ENCODE data around the gene GALNT14. TPM values are rescaled to one million over a fixed set of nuclear protein-coding genes. Genes with fewer than 3 reads are reported as not detected.

The GALNT14 gene
- total RNA-seq, 4 donors from 2014 or later: 1.00 TPM; not detected in 3

- H3K4me1 ChIP-seq: no peaks in the 10 kb centered on the region
- intact Hi-C loops (cut with DNase I; ENCODE audit: low total_unique reads) (no loop called here), in situ Hi-C loops (cut with MboI; ENCODE audit: low pct_ligation_motif_present in 1 of 4, low pct_unique_long_range_greater_than_20kb in 1 of 4, low sequenced_read_pairs in 3 of 4) (no loop called here)
- 57 to 79% methylated on average over 2 of the region's 2 CpGs for WGBS, 2 donors (ENCODE audit: low coverage in 1 of 2)
- H3K4me3 ChIP-seq: no peak overlapping the region
- H3K27me3 ChIP-seq: no peaks in the 10 kb centered on the region
- no peak overlapping the region for H3K27ac ChIP-seq
- TF ChIP-seq EP300 (IDR thresholded peaks at IDR 0.05; ENCODE audit: low read depth) (no peak), POLR2AphosphoS5 (IDR thresholded peaks at IDR 0.05) (no peak)
- DNase-seq: no peak
- H3K9me3 ChIP-seq: no peaks in the 10 kb centered on the region
- H3K36me3 ChIP-seq: no peaks in the 10 kb centered on the region
These were observed 40.2 kb downstream of the GALNT14 start for GRCh38 chr2:31097962-31098613.

- no peaks in the 10 kb centered on the region for H3K4me1 ChIP-seq
- TF ChIP-seq POLR2A (IDR thresholded peaks at IDR 0.05) (no peak), POLR2AphosphoS5 (IDR thresholded peaks at IDR 0.05) (no peak), EP300 (IDR thresholded peaks at IDR 0.05; ENCODE audit: low read depth) (no peak)
- TF ChIP-seq, protein P1, sequence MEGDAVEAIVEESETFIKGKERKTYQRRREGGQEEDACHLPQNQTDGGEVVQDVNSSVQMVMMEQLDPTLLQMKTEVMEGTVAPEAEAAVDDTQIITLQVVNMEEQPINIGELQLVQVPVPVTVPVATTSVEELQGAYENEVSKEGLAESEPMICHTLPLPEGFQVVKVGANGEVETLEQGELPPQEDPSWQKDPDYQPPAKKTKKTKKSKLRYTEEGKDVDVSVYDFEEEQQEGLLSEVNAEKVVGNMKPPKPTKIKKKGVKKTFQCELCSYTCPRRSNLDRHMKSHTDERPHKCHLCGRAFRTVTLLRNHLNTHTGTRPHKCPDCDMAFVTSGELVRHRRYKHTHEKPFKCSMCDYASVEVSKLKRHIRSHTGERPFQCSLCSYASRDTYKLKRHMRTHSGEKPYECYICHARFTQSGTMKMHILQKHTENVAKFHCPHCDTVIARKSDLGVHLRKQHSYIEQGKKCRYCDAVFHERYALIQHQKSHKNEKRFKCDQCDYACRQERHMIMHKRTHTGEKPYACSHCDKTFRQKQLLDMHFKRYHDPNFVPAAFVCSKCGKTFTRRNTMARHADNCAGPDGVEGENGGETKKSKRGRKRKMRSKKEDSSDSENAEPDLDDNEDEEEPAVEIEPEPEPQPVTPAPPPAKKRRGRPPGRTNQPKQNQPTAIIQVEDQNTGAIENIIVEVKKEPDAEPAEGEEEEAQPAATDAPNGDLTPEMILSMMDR (IDR thresholded peaks at IDR 0.05): no peak
- no peaks in the 10 kb centered on the region for H3K36me3 ChIP-seq
- no peaks in the 10 kb centered on the region for H3K27me3 ChIP-seq
- 85 to 95% methylated on average over 4 to 7 of the region's 7 CpGs for WGBS, 2 donors (ENCODE audit: low coverage in 1 of 2)
- no peak for DNase-seq
- H3K9me3 ChIP-seq: no peaks in the 10 kb centered on the region
- H3K27ac ChIP-seq: no peak overlapping the region
- intact Hi-C loops (cut with DNase I; ENCODE audit: low total_unique reads) (no loop called here), in situ Hi-C loops (cut with MboI; ENCODE audit: low pct_ligation_motif_present in 1 of 4, low pct_unique_long_range_greater_than_20kb in 1 of 4, low sequenced_read_pairs in 3 of 4) (no loop called here)
- H3K4me3 ChIP-seq: no peak overlapping the region
These were observed 48.1 kb downstream of the GALNT14 start for GRCh38 chr2:31090188-31090587.

DNA sequence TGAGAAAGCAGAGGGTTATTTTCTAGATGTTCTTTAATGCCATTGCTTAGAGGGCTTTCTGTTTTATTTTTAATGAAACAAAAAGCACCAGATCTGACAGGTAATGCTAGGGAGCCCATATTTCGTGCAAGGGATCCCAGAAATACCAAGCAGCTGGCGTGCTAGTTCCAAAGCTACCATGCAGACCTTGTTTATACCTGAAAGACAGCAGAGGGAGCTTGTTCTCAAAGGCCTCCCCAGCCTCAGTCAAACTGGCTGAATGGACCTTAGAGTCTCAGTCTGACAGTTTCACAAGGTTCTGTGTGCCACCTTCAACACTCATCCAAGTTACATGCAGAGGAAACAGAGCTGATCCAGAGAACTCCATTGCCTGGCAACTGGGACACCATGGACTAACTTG, 48.6 kb downstream of the GALNT14 start:
- H3K36me3 ChIP-seq: no peaks in the 10 kb centered on the region
- 80% methylated on average over 2 of the region's 2 CpGs; no CpG with 5 or more reads in 1 of the 2 donors for WGBS, 2 donors (ENCODE audit: low coverage in 1 of 2)
- no peaks in the 10 kb centered on the region for H3K4me1 ChIP-seq
- H3K27me3 ChIP-seq: no peaks in the 10 kb centered on the region
- no peaks in the 10 kb centered on the region for H3K9me3 ChIP-seq
- H3K27ac ChIP-seq: no peak overlapping the region
- no peak overlapping the region for H3K4me3 ChIP-seq
- in situ Hi-C loops (cut with MboI; ENCODE audit: low pct_ligation_motif_present in 1 of 4, low pct_unique_long_range_greater_than_20kb in 1 of 4, low sequenced_read_pairs in 3 of 4) (no loop called here), intact Hi-C loops (cut with DNase I; ENCODE audit: low total_unique reads) (no loop called here)
- DNase-seq: no peak
- TF ChIP-seq, protein P1 (IDR thresholded peaks at IDR 0.05): no peak
- TF ChIP-seq POLR2A (IDR thresholded peaks at IDR 0.05) (no peak), POLR2AphosphoS5 (IDR thresholded peaks at IDR 0.05) (no peak), EP300 (IDR thresholded peaks at IDR 0.05; ENCODE audit: low read depth) (no peak)

- H3K4me1 ChIP-seq: no peaks in the 10 kb centered on the region
- WGBS, 2 donors (ENCODE audit: low coverage in 1 of 2): 75 to 89% methylated on average over 3 to 6 of the region's 6 CpGs
These were observed 49.6 kb downstream of the GALNT14 start for GRCh38 chr2:31088504-31089195.

More at GRCh38 chr2:31088504-31089195, 49.6 kb downstream of the GALNT14 start:
- Histone ChIP-seq H3K9me3 (no peaks in the 10 kb centered on the region), H3K36me3 (no peaks in the 10 kb centered on the region), H3K4me3 (no peak overlapping the region), H3K27me3 (no peaks in the 10 kb centered on the region), H3K27ac (no peak overlapping the region)
- no peak for TF ChIP-seq EP300 (IDR thresholded peaks at IDR 0.05; ENCODE audit: low read depth)
- TF ChIP-seq, protein P1 (IDR thresholded peaks at IDR 0.05): no peak
- no peak for TF ChIP-seq POLR2AphosphoS5 (IDR thresholded peaks at IDR 0.05)
- intact Hi-C loops (cut with DNase I; ENCODE audit: low total_unique reads): no loop called here
- in situ Hi-C loops (cut with MboI; ENCODE audit: low pct_ligation_motif_present in 1 of 4, low pct_unique_long_range_greater_than_20kb in 1 of 4, low sequenced_read_pairs in 3 of 4): no loop called here
- DNase-seq: no peak

Data from transverse colon (tissue), 4 donors.